Activated CD4-positive, alpha-beta T cell treated with anti-CD3 and anti-CD28 coated beads, Interleukin-2, Interleukin-4, amounts not matched to agents 100 ng/mL and 50 ng/mL, durations not matched to agents 16 hours and 8 hours (primary cell): ENCODE data around the gene RPL18.

Experiments
- DNase-seq: peaks from one replicate; pipeline ENCODE4 v3.0.0-alpha.2; 2020; ENCODE audit warnings: low spot score

Gene RPL18

GRCh38 chr19:48614436-48615230, 4.3 kb downstream of the RPL18 start, which contains the start of gene FAM83E:
Gene FAM83E, minus strand, starts transcription at chr19:48615076. Its CDS starts 1,704 bp downstream, at chr19:48613372.
- DNase-seq, result no peak

DNA sequence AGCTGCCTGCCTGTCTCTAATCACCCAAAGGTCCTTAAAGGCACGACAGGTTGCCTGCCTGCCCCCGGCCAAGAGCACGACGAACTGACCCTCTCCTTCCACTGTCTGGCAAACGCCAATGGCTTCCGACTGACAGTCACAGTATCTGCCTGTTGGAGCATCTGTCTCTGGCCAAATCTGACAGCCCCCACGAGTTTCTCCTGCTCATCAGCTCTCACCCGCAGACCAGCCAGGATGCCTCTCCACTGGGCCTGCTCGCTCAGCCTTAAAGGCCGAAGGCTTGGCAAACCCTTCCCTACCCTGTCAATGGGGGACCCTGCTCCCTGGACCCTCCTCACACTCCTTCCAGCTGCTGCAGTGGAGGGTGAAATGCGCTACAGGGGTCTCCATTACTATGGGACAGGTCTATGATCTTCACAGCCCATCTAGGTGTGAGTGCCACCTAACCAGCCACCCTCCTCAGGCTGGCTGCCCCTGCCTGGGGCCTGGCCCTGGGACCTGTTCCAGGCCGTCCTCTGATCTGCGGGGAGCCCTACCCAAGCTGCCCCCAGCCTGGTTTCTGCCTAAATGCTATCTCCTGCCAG, 5.0 kb downstream of the RPL18 start:
- peak; percentile 31 for DNase-seq

- no peak for DNase-seq
These were observed 5.7 kb downstream of the RPL18 start for GRCh38 chr19:48613024-48613851.

DNA sequence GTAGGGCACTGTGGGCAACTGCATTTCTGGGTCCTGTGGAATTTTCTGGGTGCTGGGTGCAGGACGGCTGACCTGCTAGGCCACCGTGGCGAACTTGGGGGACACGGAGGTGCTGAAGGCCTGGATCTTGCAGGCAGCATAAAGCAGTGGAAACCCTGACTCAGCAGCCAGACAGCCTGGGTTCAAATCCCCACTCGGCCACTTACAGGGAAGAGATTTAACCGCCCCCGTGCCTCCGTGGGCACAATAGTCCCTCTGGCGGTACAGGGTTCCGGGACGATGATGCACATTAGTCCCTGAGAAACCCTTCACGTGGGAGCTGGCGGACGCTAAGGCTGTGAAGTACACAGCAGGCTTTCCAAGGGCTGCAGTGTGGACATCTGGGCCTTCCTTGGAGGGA, 7.1 kb downstream of the RPL18 start:
- DNase-seq, result no peak

- no peak for DNase-seq
These were observed 9.3 kb downstream of the RPL18 start for GRCh38 chr19:48609571-48610108.

GRCh38 chr19:48608798-48609263, 10.1 kb downstream of the RPL18 start:
- DNase-seq, result peak; percentile 60

DNA sequence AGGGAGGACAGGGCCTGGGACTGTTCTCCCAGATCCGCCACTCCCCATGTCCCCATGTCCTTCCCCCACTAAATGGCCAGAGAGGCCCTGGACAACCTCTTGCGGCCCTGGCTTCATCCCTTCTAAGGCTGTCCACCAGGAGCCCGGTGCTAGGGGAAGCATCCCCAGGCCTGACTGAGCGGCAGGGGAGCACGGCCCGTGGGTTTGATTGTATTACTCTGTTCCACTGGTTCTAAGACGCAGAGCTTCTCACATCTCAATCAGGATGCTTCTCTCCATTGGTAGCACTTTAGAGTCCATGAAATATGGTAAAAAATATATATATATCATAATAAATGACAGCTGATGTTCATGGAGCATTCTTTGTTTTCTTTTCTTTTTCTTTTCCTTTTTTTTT, 11.6 kb downstream of the RPL18 start:
- DNase-seq, result no peak

GRCh38 chr19:48606463-48607358, 12.3 kb downstream of the RPL18 start, which contains the start of gene SPACA4:
Gene SPACA4, plus strand, starts transcription at chr19:48606742. Its CDS starts 237 bp downstream, at chr19:48606979.
- DNase-seq, result no peak

DNA sequence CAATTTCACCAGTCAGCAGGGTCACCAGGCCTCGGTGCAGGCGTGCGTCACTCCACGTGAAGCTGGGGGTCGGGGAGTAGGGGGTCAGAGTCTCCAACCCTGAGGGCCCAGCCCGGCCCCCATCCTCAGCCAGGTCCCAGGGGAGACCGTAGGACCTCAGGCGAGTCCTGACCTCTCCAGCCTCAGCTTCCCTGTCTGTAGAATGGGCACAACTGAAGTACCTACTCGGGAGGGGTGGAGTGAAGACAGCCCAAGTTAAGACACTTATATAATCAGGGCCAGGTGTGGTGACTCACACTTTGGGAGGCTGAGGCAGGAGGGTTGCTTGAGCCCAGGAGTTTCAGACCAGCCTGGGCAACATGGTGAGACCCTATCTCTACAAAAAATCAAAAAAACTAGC, 15.1 kb downstream of the RPL18 start:
- DNase-seq, result no peak

GRCh38 chr19:48603449-48603848, 15.5 kb downstream of the RPL18 start:
- no peak for DNase-seq

- no peak for DNase-seq
These were observed 16.0 kb downstream of the RPL18 start for GRCh38 chr19:48603001-48603400.

DNA sequence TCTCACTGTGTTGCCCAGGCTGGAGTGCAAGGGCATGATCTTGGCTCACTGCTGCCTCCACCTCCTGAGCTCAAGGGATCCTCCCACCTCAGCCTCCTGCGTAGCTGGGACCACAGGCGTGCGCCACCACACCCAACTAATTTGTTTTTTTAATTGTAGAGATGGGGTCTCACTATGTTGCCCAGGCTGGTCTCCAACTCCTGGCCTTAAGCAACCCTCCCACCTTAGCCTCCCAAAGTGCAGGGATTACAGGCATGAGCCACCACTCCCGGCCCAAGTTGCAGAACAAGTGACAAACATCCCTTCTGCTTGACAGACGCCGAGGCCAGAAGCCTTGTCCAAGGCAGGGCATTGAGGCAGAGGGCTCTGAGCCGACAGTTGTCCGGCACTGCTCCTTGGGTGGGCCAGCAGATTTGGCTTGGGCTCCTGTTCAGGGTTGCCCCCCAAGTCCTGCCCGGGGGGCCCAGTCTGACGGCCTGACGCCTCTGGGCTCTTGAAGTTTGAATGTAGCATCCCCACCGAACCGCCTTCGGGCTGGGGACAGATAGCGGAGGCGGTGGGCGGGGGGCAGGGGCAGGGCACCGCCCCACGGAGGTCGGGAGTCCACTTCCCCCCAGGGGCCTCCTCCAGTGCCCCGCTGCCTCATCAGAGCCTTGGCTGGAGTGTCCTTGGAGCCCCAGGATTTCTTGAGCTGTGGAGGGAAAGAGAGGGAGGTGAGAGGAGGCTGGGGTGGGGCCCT, 18.1 kb downstream of the RPL18 start:
- DNase-seq, result no peak

DNA sequence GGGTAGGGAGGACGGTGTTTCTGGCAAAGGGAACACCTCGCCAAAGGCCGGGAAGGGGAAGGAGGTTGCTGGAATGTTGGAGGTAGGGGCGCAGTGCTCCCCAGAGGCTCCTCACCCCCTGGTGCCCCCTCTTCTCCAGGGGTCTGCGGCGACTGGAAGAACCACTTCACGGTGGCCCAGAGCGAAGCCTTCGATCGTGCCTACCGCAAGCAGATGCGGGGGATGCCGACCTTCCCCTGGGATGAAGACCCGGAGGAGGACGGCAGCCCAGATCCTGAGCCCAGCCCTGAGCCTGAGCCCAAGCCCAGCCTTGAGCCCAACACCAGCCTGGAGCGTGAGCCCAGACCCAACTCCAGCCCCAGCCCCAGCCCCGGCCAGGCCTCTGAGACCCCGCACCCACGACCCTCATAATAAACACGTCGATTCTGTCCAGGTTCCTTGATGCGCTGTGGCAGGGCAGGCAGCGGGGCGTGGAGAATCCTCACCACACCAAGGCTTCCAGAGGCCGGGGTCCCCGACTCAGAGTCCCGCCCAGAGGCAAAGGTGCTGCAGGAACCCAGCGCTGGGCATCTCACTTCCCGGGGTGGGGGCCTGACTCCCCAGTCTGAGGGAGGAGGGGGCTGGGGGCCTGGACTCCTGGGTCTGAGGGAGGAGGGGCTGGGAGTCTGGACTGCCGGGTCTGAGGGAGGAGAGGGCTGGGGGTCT, 19.8 kb downstream of the RPL18 start:
- DNase-seq, result no peak

GRCh38 chr19:48596679-48597465, 22.1 kb downstream of the RPL18 start:
- peak; percentile 49 for DNase-seq

DNA sequence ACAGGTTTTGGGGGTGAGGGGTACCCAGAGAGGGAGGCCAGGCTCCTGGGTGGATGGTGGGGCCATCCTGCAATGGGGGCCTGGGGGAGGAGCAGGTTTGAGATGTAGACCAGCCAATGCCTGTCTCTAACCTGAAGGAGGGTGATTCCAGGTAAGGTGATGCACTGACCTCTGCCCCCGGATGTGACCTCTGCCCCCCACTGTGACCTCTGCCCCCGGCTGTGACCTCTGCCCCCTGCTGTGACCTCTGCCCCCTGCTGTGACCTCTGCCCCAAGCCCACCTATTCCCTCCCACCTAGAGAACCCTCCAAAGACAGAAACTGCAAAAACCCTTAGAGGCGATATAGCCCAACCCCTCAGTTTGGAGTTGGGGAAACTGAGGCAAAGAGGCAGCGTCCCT, 22.7 kb downstream of the RPL18 start:
- no peak for DNase-seq

DNA sequence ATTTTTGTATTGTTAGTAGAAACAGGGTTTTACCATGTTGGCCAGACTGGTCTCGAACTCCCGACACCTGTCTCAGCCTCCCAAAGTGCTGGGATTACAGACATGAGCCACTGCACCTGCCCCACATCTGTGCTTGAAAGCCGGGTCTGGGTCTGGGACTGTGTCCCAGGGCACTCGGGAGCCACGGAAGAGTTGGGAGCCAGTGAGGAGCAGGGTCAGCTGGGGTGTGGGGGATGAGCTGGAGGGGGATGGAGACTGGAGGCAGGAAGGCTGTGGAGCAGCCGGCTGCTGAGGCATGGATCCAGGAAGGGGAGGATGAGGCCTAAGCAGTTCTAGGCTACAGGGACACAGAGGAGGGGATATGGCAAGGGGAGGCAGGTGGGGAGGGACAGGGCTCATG, 23.1 kb downstream of the RPL18 start:
- no peak for DNase-seq

DNA sequence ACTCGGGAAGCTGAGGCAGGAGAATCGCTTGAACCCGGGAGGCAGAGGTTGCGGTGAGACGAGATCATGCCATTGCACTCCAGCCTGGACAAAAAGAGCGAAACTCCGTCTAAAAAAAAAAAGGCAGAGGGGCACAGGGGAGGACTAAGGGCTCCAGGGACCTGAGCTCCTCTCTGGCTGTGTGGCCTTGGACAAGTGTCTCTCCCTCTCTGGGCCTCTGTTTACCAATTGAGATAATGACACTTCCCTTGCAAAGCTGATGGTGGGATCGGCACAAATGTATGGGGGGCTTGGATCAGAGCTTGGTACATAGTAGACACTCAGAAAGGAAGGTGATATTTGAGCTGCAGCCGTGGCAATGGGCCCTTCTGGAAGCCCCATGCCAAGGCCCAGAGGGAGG, 23.8 kb downstream of the RPL18 start:
- DNase-seq, result no peak

DNA sequence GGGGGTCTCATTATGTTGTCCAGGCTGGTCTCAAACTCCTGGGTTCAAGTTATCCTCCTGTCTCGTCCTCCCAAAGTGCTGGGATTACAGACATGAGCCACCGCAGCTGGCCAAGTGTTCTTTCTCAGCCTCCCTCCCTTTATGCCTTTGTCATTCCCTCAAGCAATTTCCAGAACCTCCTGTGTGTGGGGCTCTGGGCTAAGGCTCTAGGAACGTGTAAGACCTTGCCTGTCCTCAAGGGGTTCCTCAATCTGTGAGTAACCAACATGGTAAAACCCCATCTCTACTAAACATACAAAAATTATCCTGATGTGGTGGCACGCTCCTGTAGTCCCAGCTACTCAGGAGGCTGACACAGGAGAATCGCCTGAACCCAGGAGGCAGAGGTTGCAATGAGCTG, 28.0 kb downstream of the RPL18 start:
- DNase-seq, result no peak
